Colonic mucosa (tissue), 4 donors: ENCODE data around the gene MYOZ1. TPM values are rescaled to one million over a fixed set of nuclear protein-coding genes. Genes with fewer than 3 reads are reported as not detected.

ENCODE experiments used
- DNase-seq: peaks from one replicate; pipeline ENCODE4 v3.0.0-alpha.2; 2020
- H3K27ac ChIP-seq: fragments of 200-600 bp; one replicate; pipeline ENCODE4 v1.8.0; 2021
- H3K27me3 ChIP-seq: fragments of 200-600 bp; one replicate; pipeline ENCODE4 v1.8.0; 2021
- H3K36me3 ChIP-seq: fragments of 200-600 bp; one replicate; pipeline ENCODE4 v1.8.0; 2021
- H3K4me1 ChIP-seq: fragments of 200-600 bp; one replicate; pipeline ENCODE4 v1.8.0; 2021; ENCODE audit warnings: mild to moderate bottlenecking
- H3K4me3 ChIP-seq: fragments of 200-600 bp; one replicate; pipeline ENCODE4 v1.8.0; 2021
- H3K9ac ChIP-seq, 2 donors: one replicate each; pipeline ENCODE4 v1.7.0; 2013; ENCODE audit warnings: control low read depth in 2 of 2, low read depth in 2 of 2, low read length in 2 of 2
- H3K9me3 ChIP-seq: fragments of 200-600 bp; one replicate; pipeline ENCODE4 v1.8.0; 2021
- intact Hi-C: fragments of 100-400 bp; cut with DNase I; formaldehyde crosslinking; loops from one replicate; pipeline ENCODE4 v1.14.1; 2022
- total RNA-seq, 2 donors: library from RNA; stranded (reverse); fragmentation: NEBNext Ultra II Directional in 1 of 2; extraction: Animal tissue kit (Norgen Biotek cat#: 25700) in 1 of 2; gene quantifications; one replicate each; pipeline ENCODE4 v1.2.1, GENCODE V29; 2021
- TF ChIP-seq, protein P1 (sequence below): fragments of 200-600 bp; IDR thresholded peaks from one replicate; pipeline ENCODE4 v1.8.0; 2022; ENCODE audit warnings: antibody characterized with exemption, mild to moderate bottlenecking
- donor health status: healthy.
- donor health status: DM: no; HTN: no; CAD: no.
- donor health status: DM: no; HTN: no; CAD: no.

The MYOZ1 gene
- total RNA-seq, 2 donors from 2014 or later, result not detected

- H3K9me3 ChIP-seq, result no peaks in the 10 kb centered on the region
- no peak overlapping the region for H3K27ac ChIP-seq
- no peaks in the 10 kb centered on the region for H3K27me3 ChIP-seq
- H3K4me1 ChIP-seq, result peaks cover 4% of the 10 kb centered on the region
- TF ChIP-seq, protein P1, sequence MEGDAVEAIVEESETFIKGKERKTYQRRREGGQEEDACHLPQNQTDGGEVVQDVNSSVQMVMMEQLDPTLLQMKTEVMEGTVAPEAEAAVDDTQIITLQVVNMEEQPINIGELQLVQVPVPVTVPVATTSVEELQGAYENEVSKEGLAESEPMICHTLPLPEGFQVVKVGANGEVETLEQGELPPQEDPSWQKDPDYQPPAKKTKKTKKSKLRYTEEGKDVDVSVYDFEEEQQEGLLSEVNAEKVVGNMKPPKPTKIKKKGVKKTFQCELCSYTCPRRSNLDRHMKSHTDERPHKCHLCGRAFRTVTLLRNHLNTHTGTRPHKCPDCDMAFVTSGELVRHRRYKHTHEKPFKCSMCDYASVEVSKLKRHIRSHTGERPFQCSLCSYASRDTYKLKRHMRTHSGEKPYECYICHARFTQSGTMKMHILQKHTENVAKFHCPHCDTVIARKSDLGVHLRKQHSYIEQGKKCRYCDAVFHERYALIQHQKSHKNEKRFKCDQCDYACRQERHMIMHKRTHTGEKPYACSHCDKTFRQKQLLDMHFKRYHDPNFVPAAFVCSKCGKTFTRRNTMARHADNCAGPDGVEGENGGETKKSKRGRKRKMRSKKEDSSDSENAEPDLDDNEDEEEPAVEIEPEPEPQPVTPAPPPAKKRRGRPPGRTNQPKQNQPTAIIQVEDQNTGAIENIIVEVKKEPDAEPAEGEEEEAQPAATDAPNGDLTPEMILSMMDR, result no peak
- H3K36me3 ChIP-seq, result no peaks in the 10 kb centered on the region
- intact Hi-C loops, result no loop called here
- DNase-seq, result no peak
- no peak overlapping the region for H3K4me3 ChIP-seq
- no peak overlapping the region for H3K9ac ChIP-seq
These were observed 55.9 kb downstream of the MYOZ1 start for GRCh38 chr10:73585327-73585726.

DNA sequence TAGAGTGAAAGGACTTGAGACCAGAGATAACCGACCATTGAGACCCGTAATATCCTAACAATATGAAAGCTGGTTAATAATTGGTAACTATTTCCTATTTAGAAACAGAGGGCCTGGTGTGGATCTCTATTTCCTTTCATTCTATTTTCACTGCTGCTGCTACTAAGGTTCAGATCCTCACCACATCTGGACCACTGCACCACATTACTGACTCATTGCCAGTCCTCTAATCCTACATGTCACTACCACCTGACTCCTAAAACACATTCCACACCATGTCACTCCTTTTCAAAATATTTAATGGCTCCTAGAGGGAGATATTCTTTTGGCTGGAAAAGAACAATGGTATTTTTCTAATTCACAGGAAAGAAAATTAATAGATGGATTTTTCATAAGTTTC is 56.5 kb downstream of the MYOZ1 start:
- no peaks in the 10 kb centered on the region for H3K9me3 ChIP-seq
- H3K4me3 ChIP-seq, result no peak overlapping the region
- no peaks in the 10 kb centered on the region for H3K27me3 ChIP-seq
- H3K27ac ChIP-seq, result no peak overlapping the region
- no peak for DNase-seq
- TF ChIP-seq, protein P1, result no peak
- H3K4me1 ChIP-seq, result peaks cover 4% of the 10 kb centered on the region
- intact Hi-C loops, result no loop called here
- H3K36me3 ChIP-seq, result no peaks in the 10 kb centered on the region
- no peak overlapping the region for H3K9ac ChIP-seq

DNA sequence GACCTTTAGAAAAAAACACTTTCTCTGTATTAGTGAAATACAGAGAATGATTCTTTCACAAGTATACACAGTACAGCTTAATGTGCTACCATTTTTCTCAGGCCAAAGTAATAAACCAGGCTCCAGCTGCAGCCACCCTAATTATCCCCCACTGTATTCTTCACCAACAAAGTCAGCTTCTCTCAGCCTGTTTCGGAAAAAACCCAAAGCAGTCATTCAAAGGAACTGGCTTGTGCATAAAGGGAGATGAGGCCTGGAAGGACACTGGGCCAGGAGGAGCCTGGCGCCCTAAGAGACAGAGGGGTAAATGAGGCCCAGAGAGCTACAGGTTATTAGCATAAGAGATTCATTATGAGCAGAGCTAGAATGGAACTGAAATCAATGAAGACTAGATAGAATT is 59.4 kb downstream of the MYOZ1 start:
- no peak overlapping the region for H3K9ac ChIP-seq
- no peaks in the 10 kb centered on the region for H3K27me3 ChIP-seq
- TF ChIP-seq, protein P1, result no peak
- no peaks in the 10 kb centered on the region for H3K9me3 ChIP-seq
- H3K4me1 ChIP-seq, result no peaks in the 10 kb centered on the region
- no peak for DNase-seq
- intact Hi-C loops, result no loop called here
- no peak overlapping the region for H3K4me3 ChIP-seq
- no peak overlapping the region for H3K27ac ChIP-seq
- H3K36me3 ChIP-seq, result no peaks in the 10 kb centered on the region

Other genes starting within 250 kb of the MYOZ1 start
- gene ANXA7, start 227.4 kb downstream of the MYOZ1 start, total RNA-seq, result 100 to 1,000 TPM; 120 to 133 TPM
- gene MSS51, start 207.9 kb downstream of the MYOZ1 start, total RNA-seq, result 1 to 10 TPM; 1.4 TPM
- gene PPP3CB, start 145.4 kb downstream of the MYOZ1 start, total RNA-seq, result 10 to 100 TPM; 26.5 to 34.2 TPM
- 100 to 1,000 TPM in 1 of 2 donors, 10 to 100 TPM in 1; 70.8 to 151 TPM for gene USP54, start 50.1 kb downstream of the MYOZ1 start, total RNA-seq
- under 1 TPM in 1 of 2 donors, not detected in 1; 0.05 TPM for gene SYNPO2L, start 14.6 kb upstream of the MYOZ1 start, total RNA-seq
- gene AGAP5, start 56.6 kb upstream of the MYOZ1 start, total RNA-seq, result 1 to 10 TPM; 4.8 to 8.2 TPM
- 10 to 100 TPM; 66.0 to 94.8 TPM for gene SEC24C, start 102.9 kb upstream of the MYOZ1 start, total RNA-seq
- 10 to 100 TPM; 33.7 to 48.5 TPM for gene CHCHD1, start 140.6 kb upstream of the MYOZ1 start, total RNA-seq
- 10 to 100 TPM; 74.7 to 77.1 TPM for gene ZSWIM8, start 144.1 kb upstream of the MYOZ1 start, total RNA-seq
- gene NDST2, start 170.1 kb upstream of the MYOZ1 start, total RNA-seq, result 10 to 100 TPM; 20.9 to 25.2 TPM
- 10 to 100 TPM; 40.0 to 45.8 TPM for gene CAMK2G, start 233.1 kb upstream of the MYOZ1 start, total RNA-seq